BJ (cell line): ENCODE results near the gene PSMD2. TPM values are rescaled to one million over a fixed set of nuclear protein-coding genes. Genes with fewer than 3 reads are reported as not detected.
"Not testable (repeated sequence)": the region's sequence is repeated elsewhere in the genome, so short reads cannot be mapped to it uniquely, and the experiment has no call there.

ENCODE experiments used
- CTCF ChIA-PET: fragments of 350-600 bp; formaldehyde crosslinking; extraction: SDS; loops from one replicate; lab custom pipeline; 2021; ENCODE audit warnings: antibody characterized with exemption, inconsistent platforms; lab: Yijun Ruan, JAX
- POLR2A ChIA-PET: fragments of 300-600 bp; sonication (Branson Sonifier 250); formaldehyde crosslinking; extraction: SDS; loops from one replicate; lab custom pipeline; 2021; ENCODE audit warnings: antibody characterized with exemption; lab: Charles Lee
- DNase-seq: peaks from one replicate; pipeline ENCODE4 v3.0.0-alpha.2; 2011; ENCODE audit warnings: low read depth
- H3K27me3 ChIP-seq: 2 replicates; pipeline ENCODE4 v1.6.0; 2011; ENCODE audit warnings: low read length; ENCODE audit not compliant: control insufficient read depth, insufficient read depth
- H3K36me3 ChIP-seq: 2 replicates; pipeline ENCODE4 v1.5.1; 2011; ENCODE audit warnings: low read length; ENCODE audit not compliant: control insufficient read depth, insufficient read depth
- H3K4me3 ChIP-seq: 2 replicates; pipeline ENCODE4 v1.5.1; 2011; ENCODE audit warnings: low read depth, mild to moderate bottlenecking, control low read depth, low read length
- polyA plus RNA-seq: library from polyadenylated mRNA; depleted of rRNA; stranded (reverse); fragments of >200 nt; gene quantifications from 2 replicates; pipeline ENCODE4 v1.2.3, GENCODE V29; 2011
- TF ChIP-seq, protein P1 (sequence below): IDR thresholded peaks from 2 replicates; pipeline ENCODE4 v1.5.1; 2011; ENCODE audit warnings: low read depth, mild to moderate bottlenecking, control low read depth, inconsistent platforms, low read length, moderate library complexity; ENCODE audit not compliant: insufficient read depth

PSMD2 gene
- polyA plus RNA-seq, 1 experiment = 330 TPM

DNA sequence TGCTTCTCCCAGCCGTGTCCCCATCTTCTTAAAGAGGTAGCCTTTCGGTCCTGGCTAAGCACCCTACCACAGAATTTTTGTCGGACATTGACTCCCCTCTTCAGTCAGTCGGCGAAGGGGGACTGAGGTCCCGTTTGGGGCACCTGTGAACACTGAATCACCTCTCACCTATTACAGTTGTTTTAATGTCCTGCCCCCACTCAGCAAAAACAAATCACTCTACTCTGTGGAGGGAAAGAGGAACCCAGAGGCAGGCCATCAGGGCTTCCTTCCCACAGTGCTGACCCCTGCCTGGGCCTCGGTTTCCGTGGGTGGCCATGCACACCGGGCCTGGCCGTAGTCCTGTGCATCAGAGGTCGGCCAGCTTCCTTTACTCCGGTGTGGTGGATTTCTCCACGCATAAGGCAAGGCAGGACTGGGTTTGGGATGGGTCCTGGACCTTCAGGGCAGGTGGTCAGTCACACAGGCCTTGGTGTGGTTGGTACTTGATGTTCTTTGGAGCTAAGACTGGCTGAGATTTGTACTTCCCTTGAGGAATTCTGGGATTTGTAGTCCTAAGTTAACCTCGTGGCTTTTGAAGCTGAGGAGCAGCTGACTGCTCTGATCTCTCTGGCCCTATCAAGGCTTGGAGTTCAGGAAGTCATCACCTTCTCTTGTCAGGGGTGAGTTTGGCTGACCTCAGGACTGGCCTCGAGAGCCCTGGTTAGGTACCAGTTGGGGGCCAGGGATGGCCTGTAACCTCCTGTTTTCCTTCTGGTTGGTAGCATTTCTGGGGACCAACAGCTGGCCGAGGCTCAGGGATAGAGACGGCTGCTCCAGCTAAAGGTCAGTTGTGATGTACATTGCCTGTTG is 37.7 kb downstream of the PSMD2 start:
- TF ChIP-seq, protein P1, sequence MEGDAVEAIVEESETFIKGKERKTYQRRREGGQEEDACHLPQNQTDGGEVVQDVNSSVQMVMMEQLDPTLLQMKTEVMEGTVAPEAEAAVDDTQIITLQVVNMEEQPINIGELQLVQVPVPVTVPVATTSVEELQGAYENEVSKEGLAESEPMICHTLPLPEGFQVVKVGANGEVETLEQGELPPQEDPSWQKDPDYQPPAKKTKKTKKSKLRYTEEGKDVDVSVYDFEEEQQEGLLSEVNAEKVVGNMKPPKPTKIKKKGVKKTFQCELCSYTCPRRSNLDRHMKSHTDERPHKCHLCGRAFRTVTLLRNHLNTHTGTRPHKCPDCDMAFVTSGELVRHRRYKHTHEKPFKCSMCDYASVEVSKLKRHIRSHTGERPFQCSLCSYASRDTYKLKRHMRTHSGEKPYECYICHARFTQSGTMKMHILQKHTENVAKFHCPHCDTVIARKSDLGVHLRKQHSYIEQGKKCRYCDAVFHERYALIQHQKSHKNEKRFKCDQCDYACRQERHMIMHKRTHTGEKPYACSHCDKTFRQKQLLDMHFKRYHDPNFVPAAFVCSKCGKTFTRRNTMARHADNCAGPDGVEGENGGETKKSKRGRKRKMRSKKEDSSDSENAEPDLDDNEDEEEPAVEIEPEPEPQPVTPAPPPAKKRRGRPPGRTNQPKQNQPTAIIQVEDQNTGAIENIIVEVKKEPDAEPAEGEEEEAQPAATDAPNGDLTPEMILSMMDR = no peak
- Histone ChIP-seq H3K36me3 (peaks cover 21% of the 10 kb centered on the region), H3K27me3 (no peaks in the 10 kb centered on the region), H3K4me3 (peak overlapping the region; percentile 71)
- POLR2A ChIA-PET = interaction anchor here (0.6 to 0.7 kb wide), 2 partner anchors 21 to 152 kb away, joined by 3 to 5 read pairs; no protein-coding TSS in a partner anchor
- CTCF ChIA-PET = interaction anchor here (1.3 to 10.5 kb wide), 5 partner anchors 9 to 36 kb away, joined by 4 to 65 read pairs (median 6); no protein-coding TSS in a partner anchor
- DNase-seq = no peak

- TF ChIP-seq, protein P1 = no peak
- CTCF ChIA-PET = interaction anchor here (1.3 to 10.5 kb wide), 5 partner anchors 8 to 35 kb away, joined by 4 to 65 read pairs (median 6); no protein-coding TSS in a partner anchor
- no peaks in the 10 kb centered on the region for H3K27me3 ChIP-seq
- no peak for DNase-seq
- H3K36me3 ChIP-seq = peaks cover 17% of the 10 kb centered on the region
- POLR2A ChIA-PET = interaction anchor here (0.6 kb wide), 1 partner anchor 22 kb away, joined by 3 read pairs; no protein-coding TSS in a partner anchor
- peak within 1 kb of the TSS; percentile 71 for H3K4me3 ChIP-seq
Measured at GRCh38 chr3:184337399-184337714, 38.3 kb downstream of the PSMD2 start, which contains the start of gene FAM131A. Gene FAM131A (plus strand): TSS chr3:184337600. CDS start chr3:184337631, 31 bp downstream.

- Histone ChIP-seq H3K36me3 (peaks cover 17% of the 10 kb centered on the region), H3K27me3 (no peaks in the 10 kb centered on the region), H3K4me3 (no peak overlapping the region)
- no peak for DNase-seq
- POLR2A ChIA-PET = no interaction called here
- CTCF ChIA-PET = interaction anchor here (1.3 to 10.5 kb wide), 2 partner anchors 11 to 16 kb away, joined by 4 to 65 read pairs; no protein-coding TSS in a partner anchor
- TF ChIP-seq, protein P1 = no peak
Measured at GRCh38 chr3:184337981-184338380, 38.9 kb downstream of the PSMD2 start.

DNA sequence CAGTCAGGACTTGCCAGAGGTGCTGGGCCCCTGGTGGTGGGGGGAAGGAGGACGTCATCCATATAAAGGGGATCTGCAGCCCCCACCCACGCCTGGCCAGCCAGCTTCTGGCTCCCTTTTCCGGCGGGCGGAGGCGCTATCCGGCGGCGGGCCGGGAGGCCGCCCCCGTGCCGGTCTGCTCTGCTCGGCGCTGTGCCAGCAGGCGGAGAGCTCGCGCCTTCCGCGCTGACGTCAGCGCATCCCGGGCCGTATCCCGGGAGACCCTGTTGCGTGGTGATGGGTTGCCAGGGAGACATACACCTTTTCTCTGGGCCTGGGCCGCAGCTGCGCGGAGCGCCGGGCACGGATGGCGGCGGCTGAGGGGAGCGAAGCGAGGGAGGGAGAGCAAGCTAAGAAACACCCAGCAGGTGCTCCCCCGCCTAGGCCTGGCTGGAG is 39.5 kb downstream of the PSMD2 start:
- TF ChIP-seq, protein P1 = no peak
- Histone ChIP-seq H3K36me3 (peaks cover 15% of the 10 kb centered on the region), H3K4me3 (no peak overlapping the region), H3K27me3 (no peaks in the 10 kb centered on the region)
- ChIA-PET CTCF (interaction anchor here (0.8 to 10.5 kb wide), 2 partner anchors 16 to 222 kb away, joined by 3 to 65 read pairs; no protein-coding TSS in a partner anchor), POLR2A (no interaction called here)
- DNase-seq = no peak

DNA sequence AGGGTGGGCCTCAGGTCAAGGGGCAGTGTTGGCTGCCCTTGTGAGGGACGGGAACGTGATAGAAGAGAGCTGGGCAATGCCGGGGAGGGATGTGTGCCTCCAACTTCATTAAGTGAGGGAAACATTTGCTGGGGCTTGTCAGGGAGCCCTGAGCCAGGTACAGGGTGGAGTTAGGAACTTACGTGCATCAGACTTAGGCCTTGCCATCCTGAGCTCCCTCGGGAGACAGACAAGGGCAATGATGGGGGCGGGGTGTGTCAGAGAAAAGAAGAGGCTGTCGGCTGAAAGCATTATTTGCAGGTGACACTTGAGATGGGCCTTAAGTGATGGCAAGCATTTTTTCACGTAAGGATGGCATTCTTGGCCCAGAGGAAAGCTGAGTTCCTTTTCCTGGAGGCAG is 40.0 kb downstream of the PSMD2 start:
- ChIA-PET CTCF (interaction anchor here (0.8 to 10.5 kb wide), 4 partner anchors 15 to 222 kb away, joined by 3 to 65 read pairs (median 3); no protein-coding TSS in a partner anchor), POLR2A (no interaction called here)
- H3K36me3 ChIP-seq = peaks cover 12% of the 10 kb centered on the region
- H3K27me3 ChIP-seq = no peaks in the 10 kb centered on the region
- no peak overlapping the region for H3K4me3 ChIP-seq
- no peak for DNase-seq
- TF ChIP-seq, protein P1 = no peak

DNA sequence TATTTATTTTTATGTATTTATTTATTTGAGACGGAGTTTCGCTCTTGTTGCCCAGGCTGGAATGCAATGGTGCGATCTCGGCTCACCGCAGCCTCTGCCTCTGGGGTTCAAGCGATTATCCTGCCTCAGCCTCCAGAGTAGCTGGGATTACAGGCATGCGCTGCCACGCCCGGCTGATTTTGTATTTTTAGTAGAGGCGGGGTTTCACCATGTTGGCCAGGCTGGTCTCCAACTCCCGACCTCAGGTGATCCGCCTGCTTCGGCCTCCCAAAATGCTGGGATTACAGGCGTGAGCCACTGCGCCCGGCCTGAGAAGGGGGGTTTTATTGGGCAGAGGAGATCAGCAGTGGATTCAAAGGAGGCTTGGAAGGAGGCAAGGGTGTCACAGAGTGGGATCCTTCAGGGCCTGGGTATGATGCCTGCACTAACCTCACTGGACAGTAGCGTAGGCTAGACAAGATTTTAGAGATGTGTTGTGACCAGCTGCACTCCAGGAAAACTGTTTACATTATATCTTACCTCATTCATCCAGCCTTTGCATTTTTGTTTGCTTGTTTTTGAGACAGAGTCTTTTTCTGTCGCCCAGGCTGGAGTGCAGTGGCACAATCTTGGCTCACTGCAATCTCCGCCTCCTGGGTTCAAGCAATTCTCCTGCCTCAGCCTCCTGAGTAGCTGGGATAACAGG is 40.6 kb downstream of the PSMD2 start:
- CTCF ChIA-PET = interaction anchor here (0.8 to 10.5 kb wide), 4 partner anchors 15 to 221 kb away, joined by 3 to 65 read pairs (median 3); no protein-coding TSS in a partner anchor
- DNase-seq = not testable (repeated sequence)

More for the DNA sequence above, 40.6 kb downstream of the PSMD2 start:
- H3K4me3 ChIP-seq, H3K27me3 ChIP-seq, POLR2A ChIA-PET: not testable (repeated sequence)
- H3K36me3 ChIP-seq = peaks cover 14% of the 10 kb centered on the region
